H9 (cell line): ENCODE data around the gene OPRD1. TPM values are rescaled to one million over a fixed set of nuclear protein-coding genes. Genes with fewer than 3 reads are reported as not detected.

ENCODE experiments used
- DNase-seq: peaks from one replicate; pipeline ENCODE4 v3.0.0-alpha.2; 2017
- H2AFZ ChIP-seq: one replicate; pipeline ENCODE4 v1.6.1; 2013; ENCODE audit warnings: mild to moderate bottlenecking, low read length, control low read depth, moderate library complexity
- H2AK5ac ChIP-seq: 2 replicates; pipeline ENCODE4 v1.6.1; 2013; ENCODE audit warnings: low read length, control low read depth, mixed read lengths; ENCODE audit not compliant: insufficient read length
- H2BK120ac ChIP-seq: one replicate; pipeline ENCODE4 v1.6.1; 2013; ENCODE audit warnings: low read depth, mild to moderate bottlenecking, low read length, control low read depth, inconsistent platforms; ENCODE audit not compliant: poor library complexity, severe bottlenecking
- H2BK12ac ChIP-seq: 2 replicates; pipeline ENCODE4 v1.6.1; 2013; ENCODE audit warnings: low read length, control low read depth, mixed read lengths, low read depth; ENCODE audit not compliant: insufficient read length
- H2BK15ac ChIP-seq: 2 replicates; pipeline ENCODE4 v1.6.1; 2013; ENCODE audit warnings: low read depth, low read length, control low read depth
- H2BK20ac ChIP-seq: one replicate; pipeline ENCODE4 v1.6.1; 2013; ENCODE audit warnings: low read depth, mild to moderate bottlenecking, low read length, control low read depth, inconsistent platforms; ENCODE audit not compliant: poor library complexity, severe bottlenecking
- H2BK5ac ChIP-seq: 2 replicates; pipeline ENCODE4 v1.6.1; 2013; ENCODE audit warnings: low read length, control low read depth, mixed read lengths; ENCODE audit not compliant: insufficient read length
- H3K14ac ChIP-seq: 2 replicates; pipeline ENCODE4 v1.6.1; 2013; ENCODE audit warnings: low read length, control low read depth; ENCODE audit not compliant: insufficient read depth
- H3K18ac ChIP-seq: 2 replicates; pipeline ENCODE4 v1.6.1; 2013; ENCODE audit warnings: low read depth, mild to moderate bottlenecking, mixed read lengths, low read length, control low read depth; ENCODE audit not compliant: insufficient read length
- H3K23ac ChIP-seq: 2 replicates; pipeline ENCODE4 v1.6.1; 2013; ENCODE audit warnings: low read length, control low read depth, mixed read lengths, low read depth; ENCODE audit not compliant: insufficient read length
- H3K23me2 ChIP-seq: 2 replicates; pipeline ENCODE4 v1.6.1; 2013; ENCODE audit warnings: low read depth, mild to moderate bottlenecking, mixed read lengths, low read length, control low read depth; ENCODE audit not compliant: insufficient read length, poor library complexity, severe bottlenecking
- H3K27ac ChIP-seq: 2 replicates; pipeline ENCODE4 v1.5.1; 2013; ENCODE audit warnings: low read length, control low read depth, mixed read lengths, low read depth; ENCODE audit not compliant: insufficient read length
- H3K27me3 ChIP-seq: 2 replicates; pipeline ENCODE4 v1.6.1; 2013; ENCODE audit warnings: low read length, control low read depth, inconsistent platforms; ENCODE audit not compliant: insufficient read depth
- H3K4ac ChIP-seq: 2 replicates; pipeline ENCODE4 v1.6.1; 2013; ENCODE audit warnings: low read depth, mild to moderate bottlenecking, control low read depth, inconsistent platforms, low read length, moderate library complexity
- H3K4me1 ChIP-seq: 2 replicates; pipeline ENCODE4 v1.6.1; 2013; ENCODE audit warnings: low read length, control low read depth, inconsistent platforms; ENCODE audit not compliant: insufficient read depth
- H3K4me2 ChIP-seq: 2 replicates; pipeline ENCODE4 v1.6.1; 2013; ENCODE audit warnings: low read length, control low read depth, mixed read lengths; ENCODE audit not compliant: insufficient read length, insufficient read depth
- H3K56ac ChIP-seq: 2 replicates; pipeline ENCODE4 v1.6.1; 2013; ENCODE audit warnings: low read depth, mild to moderate bottlenecking, mixed read lengths, low read length, control low read depth; ENCODE audit not compliant: insufficient read length
- H3K79me1 ChIP-seq: 2 replicates; pipeline ENCODE4 v1.6.1; 2013; ENCODE audit warnings: low read depth, mild to moderate bottlenecking, moderate library complexity, low read length, control low read depth, inconsistent platforms; ENCODE audit not compliant: insufficient read depth, poor library complexity, severe bottlenecking
- H3K79me2 ChIP-seq: 2 replicates; pipeline ENCODE4 v1.6.1; 2013; ENCODE audit warnings: low read length, control low read depth, inconsistent platforms; ENCODE audit not compliant: insufficient read depth
- H3K9ac ChIP-seq: 2 replicates; pipeline ENCODE4 v1.6.1; 2013; ENCODE audit warnings: low read length, control low read depth, mixed read lengths; ENCODE audit not compliant: insufficient read length; ENCODE audit errors: extremely low read depth
- H3K9me3 ChIP-seq: one replicate; pipeline ENCODE4 v1.6.1; 2013; ENCODE audit warnings: low read depth, low read length, inconsistent platforms; ENCODE audit not compliant: control insufficient read depth
- H3T11ph ChIP-seq: one replicate; pipeline ENCODE4 v1.6.1; 2013; ENCODE audit warnings: mild to moderate bottlenecking, low read length, control low read depth, inconsistent platforms
- H4K20me1 ChIP-seq: one replicate; pipeline ENCODE4 v1.6.1; 2013; ENCODE audit not compliant: control insufficient read depth, insufficient read length, insufficient read depth
- H4K5ac ChIP-seq: 2 replicates; pipeline ENCODE4 v1.6.1; 2013; ENCODE audit warnings: low read depth, mild to moderate bottlenecking, mixed read lengths, low read length, control low read depth; ENCODE audit not compliant: insufficient read length
- H4K8ac ChIP-seq: replicated peaks from 2 replicates; pipeline ENCODE4 v1.6.1; 2013; ENCODE audit warnings: low read length, control low read depth, mixed read lengths, low read depth; ENCODE audit not compliant: insufficient read length
- H4K91ac ChIP-seq: 2 replicates; pipeline ENCODE4 v1.6.1; 2013; ENCODE audit warnings: low read depth, mild to moderate bottlenecking, moderate library complexity, mixed read lengths, low read length, control low read depth; ENCODE audit not compliant: insufficient read length
- H3K27ac Mint-ChIP-seq, 3 experiments: 2 replicates in 2 of 3; 3 replicates in 1 of 3; pipeline ENCODE4 v1.8.0; 2020 to 2021; ENCODE audit warnings: mixed read lengths in 3 of 3, mild to moderate bottlenecking in 1 of 3, moderate library complexity in 1 of 3
- H3K27me3 Mint-ChIP-seq: 2 replicates; pipeline ENCODE4 v1.8.0; 2021; ENCODE audit warnings: low read depth, mild to moderate bottlenecking, moderate library complexity, mixed read lengths
- H3K36me3 Mint-ChIP-seq, 3 experiments: 2 replicates in 2 of 3; 3 replicates in 1 of 3; pipeline ENCODE4 v1.8.0; 2020 to 2021; ENCODE audit warnings: low read depth in 3 of 3, mixed read lengths in 3 of 3; ENCODE audit not compliant: insufficient read depth in 1 of 3
- H3K4me1 Mint-ChIP-seq, 2 experiments: 2 replicates each; pipeline ENCODE4 v1.8.0; 2020; ENCODE audit warnings: mixed read lengths in 2 of 2
- H3K4me3 Mint-ChIP-seq, 2 experiments: 2 replicates in 1 of 2; 3 replicates in 1 of 2; pipeline ENCODE4 v1.8.0; 2020 to 2021; ENCODE audit warnings: mild to moderate bottlenecking in 2 of 2, mixed read lengths in 2 of 2, moderate library complexity in 1 of 2
- H3K9me3 Mint-ChIP-seq, 2 experiments: 2 replicates in 1 of 2; 3 replicates in 1 of 2; pipeline ENCODE4 v1.8.0; 2020; ENCODE audit warnings: mild to moderate bottlenecking in 2 of 2, mixed read lengths in 2 of 2, moderate library complexity in 1 of 2
- CTCF ChIP-seq: fragments of 200-600 bp; sonication (generic); conservative IDR thresholded peaks from 3 replicates; pipeline ENCODE4 v1.8.0; 2021; ENCODE audit warnings: antibody characterized with exemption, mild to moderate bottlenecking
- WGBS: extraction: QIAGEN DNeasy Blood & Tissue Kit; methylation state at CpG from one replicate; pipeline ENCODE4 v1.1.7; 2013; ENCODE audit warnings: missing lambda C conversion rate, low lambda C conversion rate, mixed read lengths; ENCODE audit not compliant: insufficient read length; ENCODE audit errors: extremely low coverage; 5-methylcytosine and 5-hydroxymethylcytosine counted together
- total RNA-seq: library from RNA; stranded (reverse); gene quantifications from 2 replicates; pipeline ENCODE4 v1.2.1, GENCODE V29; 2021

Gene OPRD1
- total RNA-seq, 1 experiment from 2014 or later: 1.8 TPM

GRCh38 chr1:28782011-28782410, 30.0 kb upstream of the OPRD1 start:
- peak overlapping the region in 1 of 3 experiments; percentile 4; a peak in 2 of 7 replicates for H3K27ac Mint-ChIP-seq

More at GRCh38 chr1:28782011-28782410, 30.0 kb upstream of the OPRD1 start:
- Histone ChIP-seq H3T11ph (no peak overlapping the region), H4K91ac (no peak overlapping the region), H3K9ac (no peak overlapping the region), H3K9me3 (no peaks in the 10 kb centered on the region), H2BK12ac (no peak overlapping the region), H2AK5ac (no peak overlapping the region), H3K4me2 (no peak overlapping the region), H4K5ac (no peak overlapping the region), H3K23ac (no peak overlapping the region), H3K4me1 (no peaks in the 10 kb centered on the region), H2BK120ac (no peak overlapping the region), H4K20me1 (no peaks in the 10 kb centered on the region), H3K14ac (no peak overlapping the region), H2AFZ (no peak overlapping the region), H2BK5ac (no peak overlapping the region), H2BK20ac (no peak overlapping the region), H3K56ac (no peak overlapping the region), H3K23me2 (no peaks in the 10 kb centered on the region), H3K79me2 (no peaks in the 10 kb centered on the region), H3K27ac (no peak overlapping the region), H4K8ac (no peak overlapping the region), H3K79me1 (no peaks in the 10 kb centered on the region), H3K4ac (no peak overlapping the region), H3K27me3 (no peaks in the 10 kb centered on the region), H2BK15ac (no peak overlapping the region), H3K18ac (no peak overlapping the region)
- TF ChIP-seq CTCF: no peak
- WGBS: no CpG with 5 or more reads among the region's 3 CpGs
- no peaks in the 10 kb centered on the region for H3K9me3 Mint-ChIP-seq
- peaks cover 13 to 14% of the 10 kb centered on the region in 2 experiments for H3K4me1 Mint-ChIP-seq
- no peak overlapping the region for H3K4me3 Mint-ChIP-seq
- H3K27me3 Mint-ChIP-seq: peaks cover 4% of the 10 kb centered on the region
- DNase-seq: no peak
- H3K36me3 Mint-ChIP-seq: no peaks in the 10 kb centered on the region
